Rectal smooth muscle tissue (tissue), 1 donor: ENCODE measurements around the gene LAMC1.
A peak's percentile ranks its signal among the peaks of the same experiment; 100 is the strongest.

Source experiments
- H3K27ac ChIP-seq: one replicate; pipeline ENCODE4 v1.7.0; 2013; ENCODE audit warnings: low read depth, low read length, inconsistent platforms
- H3K27me3 ChIP-seq: one replicate; pipeline ENCODE4 v1.7.0; 2013; ENCODE audit warnings: low read length; ENCODE audit not compliant: control insufficient read depth, insufficient read depth
- H3K36me3 ChIP-seq: one replicate; pipeline ENCODE4 v1.7.0; 2013; ENCODE audit warnings: low read length; ENCODE audit not compliant: control insufficient read depth, insufficient read depth
- H3K4me1 ChIP-seq: one replicate; pipeline ENCODE4 v1.7.0; 2013; ENCODE audit warnings: low read length; ENCODE audit not compliant: control insufficient read depth, insufficient read depth
- H3K4me3 ChIP-seq: one replicate; pipeline ENCODE4 v1.7.0; 2013; ENCODE audit warnings: low read length
- H3K9ac ChIP-seq: one replicate; pipeline ENCODE4 v1.7.0; 2013; ENCODE audit warnings: low read length

LAMC1 gene

DNA sequence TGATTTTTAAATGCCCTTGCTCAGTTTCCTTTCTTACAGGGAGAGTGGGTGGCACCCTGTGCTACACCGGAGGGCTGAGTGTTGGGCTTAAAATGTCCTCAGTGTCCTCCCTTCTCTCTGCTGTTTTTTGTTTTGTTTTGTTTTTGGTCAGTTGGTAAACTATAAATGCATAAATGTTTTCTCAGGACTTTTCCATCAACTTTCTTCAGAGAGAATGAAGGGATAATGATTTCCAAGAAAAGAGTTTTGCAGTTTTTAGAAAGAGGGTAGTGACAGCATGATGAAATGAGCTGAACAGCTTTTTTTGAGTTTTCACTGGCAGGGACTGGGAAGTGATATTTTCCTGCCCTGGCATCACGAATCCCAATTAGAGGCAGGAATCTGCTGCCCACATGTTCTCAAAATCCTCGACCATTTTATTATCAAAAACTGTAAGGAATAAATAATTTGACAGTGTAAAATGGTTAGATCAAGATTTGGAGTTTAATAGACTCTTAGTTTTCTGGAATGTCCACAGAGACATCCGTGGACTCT is 15.2 kb downstream of the LAMC1 start:
- Histone ChIP-seq H3K27ac (no peak overlapping the region), H3K4me3 (no peak overlapping the region), H3K9ac (no peak overlapping the region), H3K27me3 (no peaks in the 10 kb centered on the region), H3K4me1 (peaks cover 17% of the 10 kb centered on the region), H3K36me3 (no peaks in the 10 kb centered on the region)

DNA sequence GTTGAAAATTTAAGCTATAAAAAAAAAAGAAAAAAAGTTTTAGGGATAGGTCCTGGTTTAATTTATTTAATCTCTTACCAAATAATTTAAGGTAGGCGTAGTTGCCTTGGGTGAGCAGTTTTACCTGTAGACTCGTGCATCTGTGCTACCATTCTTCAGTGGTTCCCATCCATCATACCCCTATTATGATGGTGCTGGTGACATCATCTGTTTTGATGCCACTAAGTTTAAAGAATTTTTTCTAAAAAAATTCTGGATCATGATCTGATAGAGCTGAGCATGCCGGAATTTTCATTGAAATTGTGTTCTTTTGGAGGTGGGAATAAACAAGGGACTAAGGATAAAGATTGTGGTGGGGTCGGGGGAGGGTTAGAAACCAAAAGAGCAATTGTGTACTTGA is 15.7 kb downstream of the LAMC1 start:
- Histone ChIP-seq H3K36me3 (no peaks in the 10 kb centered on the region), H3K9ac (no peak overlapping the region), H3K4me1 (peaks cover 18% of the 10 kb centered on the region), H3K27ac (no peak overlapping the region), H3K27me3 (no peaks in the 10 kb centered on the region), H3K4me3 (no peak overlapping the region)

DNA sequence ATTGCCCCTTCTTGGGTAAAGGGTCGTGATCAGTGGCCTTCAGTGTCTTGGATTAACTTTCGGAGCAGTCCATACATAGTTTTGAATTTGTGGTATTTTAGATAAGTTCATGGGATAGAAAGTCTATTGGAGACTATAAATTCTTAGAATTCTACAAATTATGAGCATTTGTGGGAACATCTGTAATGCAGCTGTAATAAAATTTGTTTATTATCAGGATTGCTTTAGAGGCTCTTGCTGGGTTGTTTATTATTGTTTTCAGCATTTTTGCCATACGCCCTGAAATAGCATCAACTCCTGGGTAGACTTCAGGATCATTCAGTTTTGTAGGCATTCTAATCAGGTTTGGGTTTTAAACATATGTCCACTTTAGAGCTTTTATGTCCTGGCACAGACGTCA is 16.1 kb downstream of the LAMC1 start:
- Histone ChIP-seq H3K4me3 (no peak overlapping the region), H3K9ac (no peak overlapping the region), H3K36me3 (no peaks in the 10 kb centered on the region), H3K4me1 (peaks cover 22% of the 10 kb centered on the region), H3K27ac (peak overlapping the region; percentile 21), H3K27me3 (no peaks in the 10 kb centered on the region)

DNA sequence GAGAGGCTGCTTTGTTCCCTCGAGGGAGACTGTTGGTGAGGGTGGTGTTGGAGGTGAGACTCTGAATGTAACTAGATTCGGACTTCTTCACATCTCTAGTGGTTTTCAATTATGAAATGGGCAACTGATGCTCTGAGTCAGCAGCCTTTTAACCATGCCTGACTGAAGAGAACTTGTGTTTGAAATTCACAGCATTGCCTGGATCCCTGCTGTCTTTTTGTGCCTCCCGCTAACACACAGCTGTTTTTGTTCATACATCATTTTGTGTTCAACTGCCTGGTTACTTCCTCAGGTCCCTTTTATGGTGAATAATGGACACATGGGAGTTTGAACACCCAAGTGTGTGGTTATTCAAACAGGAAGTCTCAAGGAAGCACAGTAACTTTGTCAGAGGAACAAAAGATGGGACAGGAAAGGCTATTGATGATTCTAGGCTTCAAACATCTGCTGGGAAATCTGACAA is 16.8 kb downstream of the LAMC1 start:
- H3K36me3 ChIP-seq = no peaks in the 10 kb centered on the region
- no peak overlapping the region for H3K9ac ChIP-seq
- peak overlapping the region; percentile 21 for H3K27ac ChIP-seq
- no peak overlapping the region for H3K4me3 ChIP-seq
- H3K4me1 ChIP-seq = peaks cover 24% of the 10 kb centered on the region
- H3K27me3 ChIP-seq = no peaks in the 10 kb centered on the region

DNA sequence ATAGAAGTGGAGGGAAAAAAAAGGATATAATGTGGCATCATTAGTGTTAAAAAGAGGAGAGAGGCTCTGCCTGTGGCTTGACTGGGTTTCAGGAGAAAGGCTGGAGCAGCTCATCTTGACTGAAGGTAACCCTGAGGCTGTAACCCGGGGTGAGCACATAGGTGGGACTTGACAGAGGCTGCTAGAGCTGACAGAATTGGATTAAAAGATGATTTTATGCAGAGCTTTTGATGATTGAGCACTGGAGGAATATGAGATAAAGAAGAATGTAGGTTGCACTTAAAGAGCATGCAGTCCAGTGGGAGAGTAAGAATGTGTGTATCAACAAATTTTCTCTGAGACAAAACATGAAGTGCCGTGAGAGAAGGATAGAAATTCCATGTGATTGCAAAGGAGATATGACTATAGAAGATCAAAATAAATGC is 17.3 kb downstream of the LAMC1 start:
- Histone ChIP-seq H3K4me1 (peaks cover 24% of the 10 kb centered on the region), H3K9ac (no peak overlapping the region), H3K27ac (peak overlapping the region; percentile 21), H3K27me3 (no peaks in the 10 kb centered on the region), H3K36me3 (no peaks in the 10 kb centered on the region), H3K4me3 (no peak overlapping the region)

DNA sequence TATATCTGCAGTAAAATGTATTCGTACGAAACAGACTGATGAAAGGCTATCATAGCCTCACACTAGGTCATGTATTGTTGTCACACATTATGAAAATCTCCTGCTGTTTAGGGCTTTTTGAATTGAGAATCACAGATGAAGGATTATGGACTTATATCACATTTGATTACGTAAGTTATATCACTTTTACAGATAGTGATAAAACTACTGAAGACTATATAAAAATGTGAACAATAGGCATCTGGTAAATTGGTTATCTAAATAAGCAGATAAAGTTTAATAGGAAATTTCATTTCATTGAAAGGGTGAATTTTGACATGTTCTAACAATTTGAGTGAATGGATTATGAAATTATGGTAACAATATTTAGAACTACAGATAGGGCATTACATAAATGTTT is 20.0 kb downstream of the LAMC1 start:
- H3K27me3 ChIP-seq = no peaks in the 10 kb centered on the region
- peak overlapping the region; percentile 9 for H3K27ac ChIP-seq
- H3K36me3 ChIP-seq = no peaks in the 10 kb centered on the region
- no peak overlapping the region for H3K4me3 ChIP-seq
- peaks cover 27% of the 10 kb centered on the region for H3K4me1 ChIP-seq
- no peak overlapping the region for H3K9ac ChIP-seq

DNA sequence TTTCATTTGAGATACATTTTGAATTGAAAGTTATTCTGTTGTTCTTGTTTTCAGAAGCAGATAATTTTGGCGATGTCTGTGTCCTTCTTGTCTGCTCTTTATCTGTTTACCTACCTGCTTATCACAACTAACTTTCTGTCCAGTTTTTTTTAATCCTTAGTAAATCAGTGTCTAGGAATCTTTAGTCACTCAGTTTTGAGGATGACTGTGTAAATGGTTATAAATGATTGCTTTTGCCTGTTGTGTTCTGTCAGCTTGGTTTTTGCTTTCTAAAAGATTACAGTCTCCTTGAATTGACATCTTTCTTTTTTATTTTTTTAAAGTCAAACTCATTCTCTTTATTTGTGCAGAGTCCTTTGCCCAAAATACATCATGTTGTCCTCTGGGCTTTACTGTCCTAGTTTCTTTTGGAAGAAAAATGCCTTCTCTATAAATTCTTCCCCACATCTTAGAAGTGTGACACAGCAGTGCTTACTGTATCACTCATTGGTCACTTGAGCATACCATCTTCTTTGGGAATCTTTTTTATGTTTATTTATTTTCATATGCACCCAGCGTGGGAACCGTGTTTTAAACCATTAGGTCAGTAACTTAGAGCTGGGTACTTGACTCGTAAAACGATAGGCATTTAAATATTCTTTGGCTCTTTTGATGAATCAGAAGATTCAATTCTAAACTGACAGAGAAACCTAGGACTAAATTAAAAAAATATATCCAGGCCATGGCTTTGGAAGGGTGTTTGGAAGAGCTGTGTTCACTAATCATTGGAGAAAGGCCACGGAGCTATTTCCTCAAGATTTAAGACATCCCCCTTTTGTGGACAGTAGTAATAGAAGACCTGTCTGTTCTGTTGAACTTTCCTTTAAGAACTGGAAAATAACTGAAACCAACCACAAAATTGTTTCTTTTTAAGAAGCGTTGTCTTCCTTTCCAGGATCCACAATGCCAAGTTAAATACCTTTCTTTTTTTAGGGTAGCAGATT is 20.9 kb downstream of the LAMC1 start:
- H3K27me3 ChIP-seq = no peaks in the 10 kb centered on the region
- no peak overlapping the region for H3K9ac ChIP-seq
- peaks cover 29% of the 10 kb centered on the region for H3K4me1 ChIP-seq
- H3K4me3 ChIP-seq = no peak overlapping the region
- H3K36me3 ChIP-seq = no peaks in the 10 kb centered on the region
- peak overlapping the region; percentile 61 for H3K27ac ChIP-seq

DNA sequence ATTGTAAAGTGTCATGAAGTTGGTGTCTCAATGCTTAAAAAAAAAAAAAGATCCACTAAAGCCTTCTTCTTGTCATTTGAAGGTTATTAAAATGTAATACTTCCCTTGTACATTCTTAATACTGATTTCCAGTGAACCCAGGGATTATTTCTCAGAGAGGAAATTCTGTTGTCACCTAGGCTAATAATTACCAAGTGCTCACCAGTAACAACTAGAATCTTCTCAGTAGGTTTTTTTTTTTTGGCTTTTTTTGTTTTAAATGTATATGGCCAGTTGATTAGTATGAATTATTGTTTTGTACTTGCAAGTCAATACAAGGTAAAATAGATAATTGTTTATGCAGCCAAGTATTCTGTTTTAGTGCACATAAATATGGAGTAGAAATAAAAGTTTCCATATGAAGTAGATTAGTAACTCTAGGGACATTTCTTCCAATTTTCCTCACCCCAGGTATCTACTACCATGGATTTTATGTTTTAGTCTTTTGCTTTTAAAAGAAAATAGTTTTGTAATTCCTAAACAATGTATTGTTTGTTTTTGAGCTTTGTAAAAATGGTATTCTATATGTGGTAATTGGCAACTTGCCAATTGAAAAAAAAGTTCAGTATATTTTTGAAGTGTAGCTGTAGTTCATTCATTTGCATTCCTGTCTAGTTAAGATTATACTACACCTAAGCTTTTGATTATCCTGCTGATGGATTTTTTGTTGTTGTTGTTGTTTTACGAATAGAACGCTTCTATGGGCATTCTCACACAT is 21.9 kb downstream of the LAMC1 start:
- Histone ChIP-seq H3K27ac (peak overlapping the region; percentile 61), H3K9ac (no peak overlapping the region), H3K27me3 (no peaks in the 10 kb centered on the region), H3K4me1 (peaks cover 23% of the 10 kb centered on the region), H3K4me3 (no peak overlapping the region), H3K36me3 (no peaks in the 10 kb centered on the region)

DNA sequence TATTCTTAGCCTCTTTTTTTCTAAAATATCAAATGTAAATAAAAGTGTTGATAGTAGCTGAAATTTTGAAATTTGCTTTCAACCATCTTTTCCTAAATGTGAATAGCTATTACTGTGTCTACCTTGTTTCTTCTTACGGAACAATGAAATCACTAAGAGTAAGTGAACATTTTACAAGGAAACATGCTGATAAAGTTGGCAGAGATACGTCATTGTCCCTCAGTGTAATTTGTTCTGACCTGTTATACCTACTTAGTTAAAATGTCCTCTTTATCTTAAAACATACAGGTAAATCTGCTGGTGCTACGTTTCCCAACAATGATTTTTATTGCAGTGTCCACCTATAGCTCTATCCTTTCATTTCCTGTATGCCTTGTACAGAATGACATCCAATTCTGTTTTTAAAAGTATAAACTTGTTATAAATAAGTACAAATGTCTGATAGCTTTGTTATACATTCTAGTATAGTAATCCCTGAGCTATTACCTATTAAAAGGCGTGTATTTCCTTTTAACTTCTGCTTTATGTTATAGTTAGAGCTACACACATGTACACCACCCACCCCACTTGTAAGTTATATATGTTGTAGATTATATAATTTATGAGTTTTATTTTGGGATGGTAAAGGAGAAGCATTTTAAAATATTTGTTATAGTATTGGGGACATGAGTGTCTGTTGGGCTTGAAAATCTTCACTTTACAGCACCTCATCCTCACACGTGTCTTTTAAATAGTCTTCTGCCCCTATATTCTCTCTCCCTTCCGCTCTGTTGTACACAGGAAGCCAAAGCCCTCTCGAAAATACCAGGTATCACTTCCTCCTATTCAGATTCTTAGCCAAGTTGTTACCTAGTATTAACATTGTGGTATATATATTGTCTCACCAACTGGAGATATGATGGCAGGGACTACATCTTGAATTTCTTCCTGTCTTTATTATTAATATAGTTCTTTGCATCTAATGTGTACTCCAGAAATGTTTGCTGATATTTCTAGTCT is 25.2 kb downstream of the LAMC1 start:
- no peak overlapping the region for H3K4me3 ChIP-seq
- H3K36me3 ChIP-seq = no peaks in the 10 kb centered on the region
- peaks cover 27% of the 10 kb centered on the region for H3K4me1 ChIP-seq
- H3K9ac ChIP-seq = no peak overlapping the region
- H3K27ac ChIP-seq = no peak overlapping the region
- H3K27me3 ChIP-seq = no peaks in the 10 kb centered on the region

DNA sequence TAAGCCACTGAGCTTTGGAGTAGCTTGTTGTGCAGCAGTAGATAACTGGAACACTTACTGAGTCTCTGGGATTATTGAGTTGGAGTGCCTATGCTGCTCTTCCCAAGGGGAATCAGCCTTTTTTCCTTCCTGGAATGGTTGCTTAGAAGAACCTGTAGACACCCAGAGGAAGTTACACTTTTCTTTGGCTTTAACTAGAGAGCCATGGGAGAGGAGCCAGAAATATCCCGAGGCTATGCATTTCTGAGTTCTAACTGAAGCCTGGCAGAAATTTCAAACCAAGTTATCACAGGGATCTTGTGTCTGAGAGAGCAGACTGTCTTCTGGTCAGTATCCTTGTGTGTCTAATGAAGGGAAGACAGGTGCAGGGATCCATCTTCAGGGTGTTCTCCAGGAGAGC is 28.3 kb downstream of the LAMC1 start:
- Histone ChIP-seq H3K9ac (no peak overlapping the region), H3K27me3 (no peaks in the 10 kb centered on the region), H3K36me3 (no peaks in the 10 kb centered on the region), H3K4me3 (no peak overlapping the region), H3K4me1 (peaks cover 22% of the 10 kb centered on the region), H3K27ac (peak overlapping the region; percentile 28)

DNA sequence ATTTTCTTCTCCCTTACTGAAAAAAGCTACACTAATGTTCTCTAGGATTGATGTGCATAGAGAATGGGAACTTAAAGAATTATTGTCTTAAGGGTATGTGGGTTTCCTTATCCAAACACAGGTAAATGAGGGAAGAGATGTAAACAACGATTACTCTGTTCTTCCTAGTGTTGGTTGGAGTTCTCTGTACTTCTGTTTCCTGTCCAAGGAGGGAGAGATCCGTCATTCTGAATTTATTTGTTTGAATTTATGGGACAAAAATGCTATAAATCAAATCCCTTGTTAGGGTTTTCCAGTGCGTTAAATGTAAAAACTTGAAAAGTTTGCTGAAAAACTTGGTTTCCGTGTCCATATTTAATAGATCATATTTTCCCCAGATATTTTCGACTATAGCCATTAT is 29.6 kb downstream of the LAMC1 start:
- Histone ChIP-seq H3K4me1 (peaks cover 29% of the 10 kb centered on the region), H3K4me3 (no peak overlapping the region), H3K27me3 (no peaks in the 10 kb centered on the region), H3K9ac (no peak overlapping the region), H3K27ac (no peak overlapping the region), H3K36me3 (no peaks in the 10 kb centered on the region)
